OCI-LY7 (cell line): ENCODE measurements around the gene MTHFD1L.

ENCODE experiments used
- EZH2phosphoT487 ChIP-seq: fragments of 200-600 bp; sonication (generic); IDR thresholded peaks from 2 replicates; pipeline ENCODE4 v1.6.1; 2018; ENCODE audit warnings: low read depth, borderline replicate concordance, mild to moderate bottlenecking, mixed run types, antibody characterized with exemption, low read length, moderate library complexity, mixed read lengths
- TF ChIP-seq, protein P1 (sequence below): fragments of 200-600 bp; sonication (generic); conservative IDR thresholded peaks from 2 replicates; pipeline ENCODE4 v1.5.1; 2014; ENCODE audit warnings: mild to moderate bottlenecking, antibody characterized with exemption, low read length, moderate library complexity, mixed read lengths

GRCh38 chr6:150939399-150939798, 73.9 kb downstream of the MTHFD1L start:
- TF ChIP-seq, protein P1, sequence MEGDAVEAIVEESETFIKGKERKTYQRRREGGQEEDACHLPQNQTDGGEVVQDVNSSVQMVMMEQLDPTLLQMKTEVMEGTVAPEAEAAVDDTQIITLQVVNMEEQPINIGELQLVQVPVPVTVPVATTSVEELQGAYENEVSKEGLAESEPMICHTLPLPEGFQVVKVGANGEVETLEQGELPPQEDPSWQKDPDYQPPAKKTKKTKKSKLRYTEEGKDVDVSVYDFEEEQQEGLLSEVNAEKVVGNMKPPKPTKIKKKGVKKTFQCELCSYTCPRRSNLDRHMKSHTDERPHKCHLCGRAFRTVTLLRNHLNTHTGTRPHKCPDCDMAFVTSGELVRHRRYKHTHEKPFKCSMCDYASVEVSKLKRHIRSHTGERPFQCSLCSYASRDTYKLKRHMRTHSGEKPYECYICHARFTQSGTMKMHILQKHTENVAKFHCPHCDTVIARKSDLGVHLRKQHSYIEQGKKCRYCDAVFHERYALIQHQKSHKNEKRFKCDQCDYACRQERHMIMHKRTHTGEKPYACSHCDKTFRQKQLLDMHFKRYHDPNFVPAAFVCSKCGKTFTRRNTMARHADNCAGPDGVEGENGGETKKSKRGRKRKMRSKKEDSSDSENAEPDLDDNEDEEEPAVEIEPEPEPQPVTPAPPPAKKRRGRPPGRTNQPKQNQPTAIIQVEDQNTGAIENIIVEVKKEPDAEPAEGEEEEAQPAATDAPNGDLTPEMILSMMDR = no peak
- no peak for TF ChIP-seq EZH2phosphoT487
